HepG2 (cell line): Measurements from ENCODE around the gene TRANK1. TPM values are rescaled to one million over a fixed set of nuclear protein-coding genes. Genes with fewer than 3 reads are reported as not detected.

Experiments
- HNF4G ChIP-seq, 2 experiments: sonication (generic) in 1 of 2; formaldehyde crosslinking in 1 of 2; IDR thresholded peaks; 2 replicates each; pipeline versions ENCODE4 v1.4.0 to v1.6.1; 2011 to 2020; ENCODE audit warnings: borderline replicate concordance in 2 of 2, low read depth in 2 of 2, mild to moderate bottlenecking in 2 of 2, low read length in 1 of 2, missing genetic modification reagents in 1 of 2, moderate library complexity in 1 of 2
- IKZF4 ChIP-seq: sonication (generic); formaldehyde crosslinking; IDR thresholded peaks from 2 replicates; pipeline ENCODE4 v1.5.1; 2020; ENCODE audit warnings: borderline replicate concordance, mild to moderate bottlenecking, low read depth, missing genetic modification reagents; ENCODE audit errors: not compliant biosample characterization
- JUND ChIP-seq: sonication (generic); formaldehyde crosslinking; IDR thresholded peaks from 2 replicates; pipeline ENCODE4 v1.8.0; 2022; ENCODE audit warnings: mild to moderate bottlenecking, missing genetic modification reagents
- KDM6A ChIP-seq: IDR thresholded peaks from 2 replicates; pipeline ENCODE4 v1.6.1; 2016; ENCODE audit warnings: low read depth
- PAXIP1 ChIP-seq: sonication (generic); formaldehyde crosslinking; conservative IDR thresholded peaks from 2 replicates; pipeline ENCODE4 v1.4.0; 2020; ENCODE audit warnings: mild to moderate bottlenecking, missing genetic modification reagents, moderate library complexity
- SNAPC2 ChIP-seq: sonication (generic); formaldehyde crosslinking; IDR thresholded peaks from 2 replicates; pipeline ENCODE4 v1.8.1; 2022; ENCODE audit warnings: mild to moderate bottlenecking, missing genetic modification reagents
- SNRNP70 ChIP-seq: fragments of 200-400 bp; formaldehyde crosslinking; IDR thresholded peaks from 2 replicates; pipeline ENCODE4 v1.6.1; 2017; ENCODE audit warnings: mild to moderate bottlenecking, low read depth, low read length, moderate library complexity
- SRSF1 ChIP-seq: fragments of 200-400 bp; formaldehyde crosslinking; optimal IDR thresholded peaks from 2 replicates; pipeline ENCODE3; 2017; ENCODE audit warnings: mild to moderate bottlenecking, low read depth, low read length, moderate library complexity
- ZBTB1 ChIP-seq: sonication (generic); formaldehyde crosslinking; IDR thresholded peaks from 2 replicates; pipeline ENCODE4 v1.4.0; 2020; ENCODE audit warnings: missing genetic modification reagents, borderline replicate concordance
- ZBTB33 ChIP-seq: sonication (generic); formaldehyde crosslinking; IDR thresholded peaks from 2 replicates; pipeline ENCODE4 v1.4.0; 2020; ENCODE audit warnings: missing genetic modification reagents
- ZFP36L1 ChIP-seq: sonication (generic); formaldehyde crosslinking; IDR thresholded peaks from 2 replicates; pipeline ENCODE4 v1.8.0; 2022; ENCODE audit warnings: mild to moderate bottlenecking, missing genetic modification reagents, moderate library complexity
- ZNF318 ChIP-seq: sonication (generic); formaldehyde crosslinking; IDR thresholded peaks from 2 replicates; pipeline ENCODE4 v1.4.0; 2020; ENCODE audit warnings: mild to moderate bottlenecking, missing genetic modification reagents
- ZNF570 ChIP-seq: sonication (generic); formaldehyde crosslinking; IDR thresholded peaks from 2 replicates; pipeline ENCODE4 v1.4.0; 2020; ENCODE audit warnings: mild to moderate bottlenecking, missing genetic modification reagents, borderline replicate concordance
- ZNF572 ChIP-seq: sonication (generic); formaldehyde crosslinking; IDR thresholded peaks from 2 replicates; pipeline ENCODE4 v1.5.1; 2020; ENCODE audit warnings: mild to moderate bottlenecking, missing genetic modification reagents
- ZSCAN31 ChIP-seq: sonication (generic); formaldehyde crosslinking; IDR thresholded peaks from 2 replicates; pipeline ENCODE4 v1.5.0; 2020; ENCODE audit warnings: low read depth, mild to moderate bottlenecking, missing genetic modification reagents
- polyA plus RNA-seq, 8 experiments: library from polyadenylated mRNA; depleted of rRNA in 3 of 8; stranded (reverse) in 7 of 8; unstranded in 1 of 8; fragments of >200 nt; fragmentation: Illumina TruSeq in 4 of 8; extraction: Trizol in 4 of 8; gene quantifications; 2 replicates each; pipeline versions ENCODE4 v1.2.1 to v1.2.3, GENCODE V29; 2011 to 2016; ENCODE audit warnings: low read depth in 4 of 8, missing spikeins in 1 of 8, mixed read lengths in 1 of 8; ENCODE audit not compliant: insufficient read depth in 1 of 8
- total RNA-seq, 5 experiments: library from RNA; depleted of rRNA; stranded (reverse); fragments of >200 nt; fragmentation: Illumina TruSeq; extraction: Trizol; gene quantifications; 2 replicates each; pipeline ENCODE4 v1.2.3, GENCODE V29; 2016; ENCODE audit warnings: low read depth in 1 of 5

Gene TRANK1
- total and polyA plus RNA-seq, 2 of the 13 experiments (the other 11 are each of a cell fraction or from before 2014, with no cell fraction given), result 0.13 to 0.32 TPM

GRCh38 chr3:36992806-36993325, 48.0 kb upstream of the TRANK1 start, which contains the start of gene EPM2AIP1 (continued):
- TF ChIP-seq IKZF4 (CRISPR knock-in tag) (no peak), ZNF572 (0 out of 2 replicates have a peak, but pooled peaks have one; percentile 87), ZBTB33 (CRISPR knock-in tag) (peak; percentile 34; the same call in 1 of the 2 replicates), ZBTB1 (CRISPR knock-in tag) (0 out of 2 replicates have a peak, but pooled peaks have one; percentile 69), JUND (CRISPR knock-in tag) (no peak), ZNF318 (CRISPR knock-in tag) (no peak), SNAPC2 (0 out of 2 replicates have a peak, but pooled peaks have one; percentile 19), KDM6A (no peak; the same call in 1 of the 2 replicates), HNF4G (IDR thresholded peaks at IDR 0.05; ENCODE audit: borderline replicate concordance, low read depth, low read length) (no peak), HNF4G (CRISPR knock-in tag; IDR thresholded peaks at IDR 0.05; ENCODE audit: borderline replicate concordance, low read depth) (no peak), ZNF570 (CRISPR knock-in tag) (no peak), SRSF1 (no peak), SNRNP70 (no peak), ZSCAN31 (CRISPR knock-in tag) (no peak; the same call in none of the 2 replicates), ZFP36L1 (CRISPR knock-in tag) (no peak), PAXIP1 (CRISPR knock-in tag) (no peak)
